ENCODE data around the gene FAM3C. TPM values are rescaled to one million over a fixed set of nuclear protein-coding genes. Genes with fewer than 3 reads are reported as not detected.

Gene FAM3C
- total and polyA plus RNA-seq, 12 donors = 17.1 to 138 (median 36.8) TPM

GRCh38 chr7:121331048-121331447 lies 65.1 kb downstream of the FAM3C start:
- Histone ChIP-seq H3K36me3 (replicated peaks in 1 of 2) (no peaks in the 10 kb centered on the region), H3K27me3 (peaks cover 74% of the 10 kb centered on the region), H3K4me1 (replicated peaks in 1 of 2) (peaks cover 10 to 11% of the 10 kb centered on the region in 2 donors), H3K27ac (no peak overlapping the region), H3K4me3 (no peak overlapping the region), H3K9me3 (replicated peaks in 1 of 3) (no peaks in the 10 kb centered on the region)
- no peak for TF ChIP-seq POLR2A (IDR thresholded peaks at IDR 0.05)
- TF ChIP-seq CTCF (IDR thresholded peaks at IDR 0.05) = no peak
- intact Hi-C loops (cut with DNase I) = no loop called here
- DNase-seq = no peak
- 74 to 84% (median 79%) methylated on average over 4 of the region's 4 CpGs for WGBS, 4 donors

- no peak overlapping the region for H3K27ac ChIP-seq
- H3K4me3 ChIP-seq = peak overlapping the region in 1 of 4 donors; percentile 47
- H3K36me3 ChIP-seq (replicated peaks in 1 of 2) = no peaks in the 10 kb centered on the region
- H3K9me3 ChIP-seq (replicated peaks in 1 of 3) = no peaks in the 10 kb centered on the region
- TF ChIP-seq POLR2A (IDR thresholded peaks at IDR 0.05) (no peak), CTCF (IDR thresholded peaks at IDR 0.05) (no peak)
- peaks cover 10 to 11% of the 10 kb centered on the region in 2 donors for H3K4me1 ChIP-seq (replicated peaks in 1 of 2)
- WGBS, 4 donors = 3 to 6% (median 3%) methylated on average over 36 to 52 of the region's 52 CpGs
- DNase-seq = no peak
- intact Hi-C loops (cut with DNase I) = no loop called here
- peaks cover 71% of the 10 kb centered on the region for H3K27me3 ChIP-seq
Measured at GRCh38 chr7:121330053-121330833, 65.9 kb downstream of the FAM3C start.

- TF ChIP-seq CTCF (IDR thresholded peaks at IDR 0.05) (no peak), POLR2A (IDR thresholded peaks at IDR 0.05) (no peak)
- no peak overlapping the region for H3K27ac ChIP-seq
- no peaks in the 10 kb centered on the region for H3K36me3 ChIP-seq (replicated peaks in 1 of 2)
- H3K27me3 ChIP-seq = peaks cover 63% of the 10 kb centered on the region
- 4 to 10% (median 4%) methylated on average over 20 to 47 of the region's 47 CpGs for WGBS, 4 donors
- no peaks in the 10 kb centered on the region for H3K9me3 ChIP-seq (replicated peaks in 1 of 3)
- peaks cover 10 to 11% of the 10 kb centered on the region in 2 donors for H3K4me1 ChIP-seq (replicated peaks in 1 of 2)
- H3K4me3 ChIP-seq = peak overlapping the region in 1 of 4 donors; percentile 47
- intact Hi-C loops (cut with DNase I) = no loop called here
- DNase-seq = no peak
Measured at GRCh38 chr7:121329191-121330052, 66.7 kb downstream of the FAM3C start.

GRCh38 chr7:121328508-121329190 lies 67.5 kb downstream of the FAM3C start, which contains the start of gene WNT16:
WNT16 (plus strand) TSS chr7:121329000; CDS start chr7:121329293, 293 bp downstream.
- no peak within 1 kb of the TSS for H3K27ac ChIP-seq
- WGBS, 4 donors = 18 to 73% (median 41%) methylated on average over 4 to 27 of the region's 27 CpGs
- TF ChIP-seq CTCF (IDR thresholded peaks at IDR 0.05) (no peak), POLR2A (IDR thresholded peaks at IDR 0.05) (no peak)
- peaks cover 58% of the 10 kb centered on the region for H3K27me3 ChIP-seq
- H3K4me3 ChIP-seq = peak within 1 kb of the TSS in 1 of 4 donors; percentile 47
- H3K36me3 ChIP-seq (replicated peaks in 1 of 2) = no peaks in the 10 kb centered on the region
- peaks cover 10 to 11% of the 10 kb centered on the region in 2 donors for H3K4me1 ChIP-seq (replicated peaks in 1 of 2)
- no peaks in the 10 kb centered on the region for H3K9me3 ChIP-seq (replicated peaks in 1 of 3)
- no peak for DNase-seq
- intact Hi-C loops (cut with DNase I) = no loop called here
